VCaP (cell line): ENCODE measurements around the gene SELENOS.

ENCODE experiments used
- H3K27ac ChIP-seq: fragments of 450-650 bp; 2 replicates; pipeline ENCODE4 v1.5.1; 2017
- CTCF ChIP-seq: fragments of 450-650 bp; conservative IDR thresholded peaks from 2 replicates; pipeline ENCODE4 v1.5.1; 2017; ENCODE audit warnings: mild to moderate bottlenecking, moderate library complexity

The SELENOS gene

DNA sequence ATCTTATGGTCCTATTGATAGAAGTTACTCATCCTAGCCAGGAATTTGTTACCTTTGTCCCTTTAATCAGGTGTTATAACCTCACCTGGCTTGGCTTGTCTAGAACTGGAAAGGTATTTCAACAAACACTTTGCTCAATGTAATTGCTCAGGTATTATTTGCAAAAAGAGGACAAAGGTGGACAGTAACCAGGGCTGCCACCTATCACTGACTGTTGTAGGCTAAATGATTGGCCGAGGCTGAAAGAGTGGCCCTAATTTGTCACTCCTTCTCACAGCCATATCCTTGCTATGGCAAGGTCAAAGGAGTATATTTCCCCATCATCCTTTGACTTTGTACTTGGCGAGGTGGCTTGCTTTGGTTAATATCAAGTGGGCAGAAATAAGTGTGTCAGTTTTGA lies 2.7 kb upstream of the SELENOS start:
- no peak for TF ChIP-seq CTCF
- no peak overlapping the region for H3K27ac ChIP-seq

DNA sequence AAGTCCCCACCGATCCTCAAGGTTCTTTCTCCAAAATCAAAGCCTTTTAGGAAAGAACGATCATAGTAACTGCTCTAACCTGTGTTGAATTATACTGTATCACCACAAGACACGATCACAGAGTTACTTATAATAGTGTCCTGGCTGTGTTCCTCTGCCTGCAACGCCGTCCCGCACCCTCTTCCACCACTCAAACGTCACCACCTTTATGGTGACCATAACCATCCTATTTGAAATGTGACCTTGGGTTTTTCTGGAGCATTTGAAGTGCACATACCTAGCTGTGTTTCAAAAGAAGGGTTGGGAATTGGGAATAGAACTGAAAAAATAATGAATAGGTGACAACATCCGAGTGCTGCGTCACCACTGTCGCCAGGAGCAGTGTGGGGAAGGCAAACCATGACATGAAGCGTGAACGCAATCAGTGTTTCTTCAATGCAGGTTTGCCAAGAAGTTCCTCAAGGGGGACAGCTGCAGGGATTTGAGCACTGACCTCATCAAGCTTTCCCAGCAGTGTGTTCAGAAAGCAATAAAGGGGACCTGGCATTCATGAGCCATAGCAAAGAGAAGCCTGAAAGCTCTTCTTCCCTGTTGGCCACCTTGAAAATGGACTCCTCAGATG lies 769 bp upstream of the SELENOS start:
- TF ChIP-seq CTCF, result no peak
- peak overlapping the region; percentile 82 for H3K27ac ChIP-seq

DNA sequence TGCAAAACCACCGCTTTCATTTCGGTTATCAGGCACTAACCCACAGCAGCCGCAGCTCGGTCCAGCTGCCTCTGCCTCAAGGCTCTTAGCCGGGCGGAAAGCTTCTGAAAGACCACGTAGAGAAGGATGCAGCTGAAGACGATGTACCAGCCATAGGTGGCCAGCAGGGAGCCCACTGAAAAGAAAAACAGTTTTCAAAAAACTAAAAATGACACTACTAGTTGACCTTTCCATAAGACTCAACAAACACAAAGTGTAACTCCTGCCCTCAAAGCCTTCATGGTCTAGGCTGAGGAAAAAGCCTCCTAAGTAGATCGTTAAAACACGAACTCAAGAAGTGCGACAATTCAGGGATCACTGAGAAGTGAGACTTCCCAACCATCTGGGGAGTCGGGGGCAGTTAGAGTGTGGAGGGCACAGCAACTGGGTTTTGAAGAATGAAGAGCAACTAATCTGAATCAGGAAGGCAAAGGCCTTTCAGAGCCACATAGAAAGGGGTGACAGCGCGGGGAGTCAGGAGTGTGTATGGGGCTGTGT lies 716 bp downstream of the SELENOS start:
- peak; percentile 58 for TF ChIP-seq CTCF
- peak overlapping the region; percentile 82 for H3K27ac ChIP-seq

DNA sequence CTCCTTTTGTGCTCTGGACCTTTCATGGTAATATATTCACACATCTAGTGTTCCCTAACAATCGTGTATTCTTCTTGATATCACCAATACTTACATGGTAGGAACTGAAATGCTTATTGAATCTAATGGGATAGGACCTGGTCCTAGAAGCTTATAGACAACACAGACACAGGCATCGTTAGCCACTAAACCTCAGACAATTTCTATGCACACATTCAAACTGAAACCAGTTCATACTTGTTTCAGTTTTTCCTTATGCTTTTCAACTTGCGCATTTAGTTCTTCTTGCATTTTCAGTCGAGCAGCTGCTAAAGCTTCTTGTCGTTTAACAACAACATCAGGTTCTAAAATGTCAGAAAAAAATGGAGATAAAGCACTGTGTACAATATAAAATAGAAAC lies 2.3 kb downstream of the SELENOS start:
- H3K27ac ChIP-seq, result no peak overlapping the region
- TF ChIP-seq CTCF, result no peak

DNA sequence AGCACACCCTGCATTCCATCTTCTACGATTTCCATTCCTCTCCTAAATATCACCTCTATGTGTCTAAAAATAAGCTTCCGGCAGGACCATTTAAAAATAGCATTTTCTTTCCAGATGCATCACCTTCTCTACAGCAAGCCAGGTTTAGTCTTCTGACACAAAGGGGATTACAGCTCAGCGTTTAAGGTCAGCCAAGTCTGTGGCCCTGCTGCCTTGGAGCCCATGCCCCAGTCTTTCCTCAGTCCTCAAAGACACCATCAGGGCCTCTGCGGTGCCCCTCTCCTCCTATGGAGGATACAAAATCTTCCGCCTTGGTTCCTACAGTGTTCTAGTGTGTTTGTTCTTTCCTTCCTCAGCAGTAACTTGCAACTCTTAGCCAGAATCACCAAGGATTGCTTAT lies 3.8 kb downstream of the SELENOS start:
- H3K27ac ChIP-seq, result no peak overlapping the region
- TF ChIP-seq CTCF, result no peak

GRCh38 chr15:101272584-101272983 lies 4.7 kb downstream of the SELENOS start:
- no peak for TF ChIP-seq CTCF

GRCh38 chr15:101269479-101270223 lies 7.6 kb downstream of the SELENOS start:
- peak; percentile 65 for TF ChIP-seq CTCF
- H3K27ac ChIP-seq, result no peak overlapping the region

More at GRCh38 chr15:101272584-101272983, 4.7 kb downstream of the SELENOS start:
- H3K27ac ChIP-seq, result no peak overlapping the region
